Measurements from ENCODE around the gene LAMB4. TPM values are rescaled to one million over a fixed set of nuclear protein-coding genes. Genes with fewer than 3 reads are reported as not detected.

Gene LAMB4
- total and polyA plus RNA-seq, 2 donors (not counting 1 experiment from before 2014, with no cell fraction given) = not detected

GRCh38 chr7:107996072-107996882 lies 133.9 kb downstream of the LAMB4 start:
- WGBS (ENCODE audit: insufficient coverage) = 100% methylated on average over 1 of the region's 7 CpGs
- Histone ChIP-seq H3K27ac (ENCODE audit: low read length in 2 of 2) (no peak overlapping the region), H3K9me3 (ENCODE audit: control extremely low read depth in 1 of 3, control insufficient read depth in 2 of 3, insufficient read depth in 1 of 3, low read length in 2 of 3) (peaks cover 0 to 3% (median 0%) of the 10 kb centered on the region in 3 donors), H4K20me1 (ENCODE audit: control insufficient read depth, insufficient read depth, low read length, poor library complexity, severe bottlenecking) (no peaks in the 10 kb centered on the region), H3K36me3 (replicated peaks in 1 of 2; ENCODE audit: control extremely low read depth in 1 of 2, control insufficient read depth in 1 of 2, extremely low read depth in 1 of 2, insufficient read depth in 2 of 2, low read length in 1 of 2) (no peaks in the 10 kb centered on the region), H2AFZ (ENCODE audit: insufficient read depth, low read depth, low read length, poor library complexity, severe bottlenecking) (no peak overlapping the region), H3K4me2 (replicated peaks; ENCODE audit: low read depth, low read length, poor library complexity, severe bottlenecking) (no peak overlapping the region), H3K27me3 (replicated peaks in 1 of 4; ENCODE audit: control extremely low read depth in 1 of 4, control insufficient read depth in 3 of 4, insufficient read depth in 4 of 4, low read length in 3 of 4) (peaks cover 0 to 26% (median 16%) of the 10 kb centered on the region in 4 experiments), H3K9ac (ENCODE audit: low read length) (no peak overlapping the region), H3K79me2 (ENCODE audit: control insufficient read depth, insufficient read depth, low read length) (no peaks in the 10 kb centered on the region), H3K4me1 (ENCODE audit: control insufficient read depth in 2 of 2, insufficient read depth in 2 of 2, low read length in 2 of 2) (peaks cover 1 to 3% of the 10 kb centered on the region in 2 donors), H3K4me3 (ENCODE audit: control extremely low read depth in 1 of 5, extremely low read depth in 1 of 5, insufficient read depth in 1 of 5, low read depth in 2 of 5, low read length in 4 of 5) (no peak overlapping the region)
- CTCF ChIA-PET = no interaction called here
- Mint-ChIP-seq H3K27ac (no peak overlapping the region), H3K4me3 (no peak overlapping the region), H3K4me1 (no peaks in the 10 kb centered on the region), H3K27me3 (peaks cover 59% of the 10 kb centered on the region), H3K9me3 (ENCODE audit: insufficient read depth) (no peaks in the 10 kb centered on the region)
- TF ChIP-seq EZH2 (IDR thresholded peaks at IDR 0.05; ENCODE audit: borderline replicate concordance, insufficient read depth, low read depth, low read length, poor library complexity, severe bottlenecking) = no peak
- TF ChIP-seq, protein P1, sequence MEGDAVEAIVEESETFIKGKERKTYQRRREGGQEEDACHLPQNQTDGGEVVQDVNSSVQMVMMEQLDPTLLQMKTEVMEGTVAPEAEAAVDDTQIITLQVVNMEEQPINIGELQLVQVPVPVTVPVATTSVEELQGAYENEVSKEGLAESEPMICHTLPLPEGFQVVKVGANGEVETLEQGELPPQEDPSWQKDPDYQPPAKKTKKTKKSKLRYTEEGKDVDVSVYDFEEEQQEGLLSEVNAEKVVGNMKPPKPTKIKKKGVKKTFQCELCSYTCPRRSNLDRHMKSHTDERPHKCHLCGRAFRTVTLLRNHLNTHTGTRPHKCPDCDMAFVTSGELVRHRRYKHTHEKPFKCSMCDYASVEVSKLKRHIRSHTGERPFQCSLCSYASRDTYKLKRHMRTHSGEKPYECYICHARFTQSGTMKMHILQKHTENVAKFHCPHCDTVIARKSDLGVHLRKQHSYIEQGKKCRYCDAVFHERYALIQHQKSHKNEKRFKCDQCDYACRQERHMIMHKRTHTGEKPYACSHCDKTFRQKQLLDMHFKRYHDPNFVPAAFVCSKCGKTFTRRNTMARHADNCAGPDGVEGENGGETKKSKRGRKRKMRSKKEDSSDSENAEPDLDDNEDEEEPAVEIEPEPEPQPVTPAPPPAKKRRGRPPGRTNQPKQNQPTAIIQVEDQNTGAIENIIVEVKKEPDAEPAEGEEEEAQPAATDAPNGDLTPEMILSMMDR (IDR thresholded peaks at IDR 0.05) = no peak
- POLR2A ChIA-PET = no interaction called here
- intact Hi-C loops (cut with micrococcal nuclease) = no loop called here
- ATAC-seq (ENCODE audit: low read depth) = no peak
- DNase-seq = no peak
